ENCODE data around the gene FRMD3. TPM values are rescaled to one million over a fixed set of nuclear protein-coding genes. Genes with fewer than 3 reads are reported as not detected.
A peak's percentile ranks its signal among the peaks of the same experiment; 100 is the strongest.

Gene FRMD3
- total RNA-seq, 1 experiment from 2014 or later = 0.10 TPM

DNA sequence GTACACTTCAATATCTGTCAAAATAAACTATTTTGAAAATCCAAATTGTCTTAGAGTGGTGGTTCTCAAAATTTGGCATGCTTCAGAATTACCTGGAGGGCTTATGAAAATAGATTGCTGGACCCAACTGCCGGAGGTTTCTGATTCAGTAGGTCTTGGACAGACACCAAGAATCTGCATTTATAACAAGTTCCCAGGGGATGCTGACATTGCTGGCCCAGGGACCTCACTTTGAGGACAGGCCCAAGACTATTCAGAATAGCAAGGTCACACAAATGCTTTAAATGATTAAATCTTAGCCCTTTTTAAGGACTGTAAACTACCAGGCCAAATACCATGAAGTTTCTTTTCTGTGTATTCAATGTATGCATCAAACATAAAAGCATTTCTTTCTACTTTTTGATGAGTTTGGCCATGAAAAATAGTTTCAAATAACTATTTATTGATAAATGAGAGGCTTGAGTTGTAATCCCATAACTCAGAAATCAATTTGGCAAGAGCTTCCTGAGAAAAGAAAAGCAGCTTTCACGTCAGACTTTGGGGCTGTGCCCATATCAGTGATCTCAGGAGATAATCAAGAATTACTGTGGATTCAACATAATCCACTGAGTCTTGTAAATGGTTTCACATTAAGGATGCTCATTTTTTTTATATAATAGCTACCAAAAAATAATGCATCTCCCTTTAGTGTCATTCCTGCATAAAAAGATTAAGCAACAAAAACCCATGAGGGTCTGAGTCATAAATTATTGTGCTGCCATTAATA is 191.4 kb downstream of the FRMD3 start:
- Histone ChIP-seq H3K4me3 (ENCODE audit: insufficient read depth, low read depth, low read length) (no peak overlapping the region), H3K27me3 (ENCODE audit: control insufficient read depth, insufficient read depth, low read length) (no peaks in the 10 kb centered on the region), H3K36me3 (replicated peaks; ENCODE audit: control insufficient read depth, insufficient read depth, low read length) (no peaks in the 10 kb centered on the region)
- DNase-seq = no peak

- DNase-seq = no peak
- Histone ChIP-seq H3K27me3 (ENCODE audit: control insufficient read depth, insufficient read depth, low read length) (no peaks in the 10 kb centered on the region), H3K4me3 (ENCODE audit: insufficient read depth, low read depth, low read length) (no peak overlapping the region), H3K36me3 (replicated peaks; ENCODE audit: control insufficient read depth, insufficient read depth, low read length) (no peaks in the 10 kb centered on the region)
These were observed 194.7 kb downstream of the FRMD3 start for GRCh38 chr9:83343366-83343999.

GRCh38 chr9:83342731-83343130 is 195.5 kb downstream of the FRMD3 start:
- H3K4me3 ChIP-seq (ENCODE audit: insufficient read depth, low read depth, low read length) = no peak overlapping the region
- H3K36me3 ChIP-seq (replicated peaks; ENCODE audit: control insufficient read depth, insufficient read depth, low read length) = no peaks in the 10 kb centered on the region
- H3K27me3 ChIP-seq (ENCODE audit: control insufficient read depth, insufficient read depth, low read length) = no peaks in the 10 kb centered on the region
- no peak for DNase-seq

DNA sequence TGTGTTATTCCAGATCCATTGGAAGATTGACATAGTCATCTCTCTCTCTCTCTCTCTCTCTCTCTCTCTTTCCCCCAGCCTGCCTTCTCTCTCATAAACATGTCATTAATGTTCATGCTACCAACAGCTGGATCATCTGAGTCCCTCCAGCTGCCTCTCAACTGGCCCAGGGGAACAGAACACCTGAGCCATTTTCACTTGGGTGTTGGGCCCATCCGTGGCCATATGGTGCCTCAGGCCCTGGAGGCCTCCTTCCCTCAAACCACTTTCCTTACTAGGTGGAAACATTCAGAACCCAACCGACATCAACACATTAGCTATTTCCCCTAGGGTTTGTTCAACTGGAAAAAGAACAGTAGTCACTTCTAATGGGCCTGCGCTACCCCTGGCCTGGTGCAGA is 196.2 kb downstream of the FRMD3 start:
- Histone ChIP-seq H3K27me3 (ENCODE audit: control insufficient read depth, insufficient read depth, low read length) (no peaks in the 10 kb centered on the region), H3K36me3 (replicated peaks; ENCODE audit: control insufficient read depth, insufficient read depth, low read length) (no peaks in the 10 kb centered on the region), H3K4me3 (ENCODE audit: insufficient read depth, low read depth, low read length) (no peak overlapping the region)
- DNase-seq = no peak

- Histone ChIP-seq H3K36me3 (replicated peaks; ENCODE audit: control insufficient read depth, insufficient read depth, low read length) (no peaks in the 10 kb centered on the region), H3K4me3 (ENCODE audit: insufficient read depth, low read depth, low read length) (no peak overlapping the region), H3K27me3 (ENCODE audit: control insufficient read depth, insufficient read depth, low read length) (no peaks in the 10 kb centered on the region)
- no peak for DNase-seq
These were observed 197.8 kb downstream of the FRMD3 start for GRCh38 chr9:83340451-83340850.

DNA sequence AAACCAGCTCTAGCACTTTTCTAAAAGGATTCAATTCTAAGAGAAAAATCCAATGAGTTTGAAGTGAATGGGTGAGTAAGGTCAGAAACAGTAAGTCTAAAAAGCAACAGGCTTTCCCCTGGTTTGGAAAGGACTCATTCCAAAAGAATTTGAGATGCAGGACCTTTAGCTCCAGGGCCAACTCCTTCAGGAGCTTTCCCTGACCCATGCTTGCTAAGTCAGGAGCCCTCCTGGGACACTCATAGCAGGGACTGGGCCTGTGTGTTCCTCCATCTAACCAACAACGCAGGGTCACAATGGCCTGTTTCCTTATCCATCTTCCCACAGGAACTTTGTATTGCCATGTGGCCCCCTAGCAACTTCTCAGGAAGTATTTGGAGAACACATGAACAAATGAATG is 198.8 kb downstream of the FRMD3 start:
- Histone ChIP-seq H3K4me3 (ENCODE audit: insufficient read depth, low read depth, low read length) (no peak overlapping the region), H3K36me3 (replicated peaks; ENCODE audit: control insufficient read depth, insufficient read depth, low read length) (no peaks in the 10 kb centered on the region), H3K27me3 (ENCODE audit: control insufficient read depth, insufficient read depth, low read length) (no peaks in the 10 kb centered on the region)
- DNase-seq = no peak

- H3K27me3 ChIP-seq (ENCODE audit: control insufficient read depth, insufficient read depth, low read length) = no peaks in the 10 kb centered on the region; the same call in 1 of the 2 replicates
- DNase-seq = no peak
- H3K4me3 ChIP-seq (ENCODE audit: insufficient read depth, low read depth, low read length) = no peak overlapping the region
- no peaks in the 10 kb centered on the region for H3K36me3 ChIP-seq (replicated peaks; ENCODE audit: control insufficient read depth, insufficient read depth, low read length)
These were observed 201.5 kb downstream of the FRMD3 start for GRCh38 chr9:83336706-83337105.

DNA sequence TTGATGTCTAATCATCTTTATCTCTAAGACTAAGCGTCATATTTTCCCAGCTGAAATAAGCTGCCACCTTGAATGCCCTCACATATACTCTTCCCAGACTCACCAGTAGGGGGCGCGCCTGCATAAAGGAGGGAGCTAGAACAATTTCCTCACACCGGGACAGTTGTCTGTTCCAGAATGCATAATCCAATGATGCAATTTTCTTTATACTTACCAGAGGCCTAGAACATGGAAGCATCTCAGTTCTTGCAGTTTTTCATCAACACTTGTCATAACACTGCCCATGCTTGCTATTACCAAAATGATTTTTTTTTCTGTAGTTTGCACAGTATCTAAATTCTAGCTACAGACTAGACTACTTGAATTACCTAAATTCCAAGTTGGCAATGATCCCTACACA is 203.9 kb downstream of the FRMD3 start:
- DNase-seq = peak; percentile 43
- H3K36me3 ChIP-seq (replicated peaks; ENCODE audit: control insufficient read depth, insufficient read depth, low read length) = no peaks in the 10 kb centered on the region
- H3K27me3 ChIP-seq (ENCODE audit: control insufficient read depth, insufficient read depth, low read length) = no peaks in the 10 kb centered on the region; the same call in 1 of the 2 replicates
- no peak overlapping the region for H3K4me3 ChIP-seq (ENCODE audit: insufficient read depth, low read depth, low read length)

DNA sequence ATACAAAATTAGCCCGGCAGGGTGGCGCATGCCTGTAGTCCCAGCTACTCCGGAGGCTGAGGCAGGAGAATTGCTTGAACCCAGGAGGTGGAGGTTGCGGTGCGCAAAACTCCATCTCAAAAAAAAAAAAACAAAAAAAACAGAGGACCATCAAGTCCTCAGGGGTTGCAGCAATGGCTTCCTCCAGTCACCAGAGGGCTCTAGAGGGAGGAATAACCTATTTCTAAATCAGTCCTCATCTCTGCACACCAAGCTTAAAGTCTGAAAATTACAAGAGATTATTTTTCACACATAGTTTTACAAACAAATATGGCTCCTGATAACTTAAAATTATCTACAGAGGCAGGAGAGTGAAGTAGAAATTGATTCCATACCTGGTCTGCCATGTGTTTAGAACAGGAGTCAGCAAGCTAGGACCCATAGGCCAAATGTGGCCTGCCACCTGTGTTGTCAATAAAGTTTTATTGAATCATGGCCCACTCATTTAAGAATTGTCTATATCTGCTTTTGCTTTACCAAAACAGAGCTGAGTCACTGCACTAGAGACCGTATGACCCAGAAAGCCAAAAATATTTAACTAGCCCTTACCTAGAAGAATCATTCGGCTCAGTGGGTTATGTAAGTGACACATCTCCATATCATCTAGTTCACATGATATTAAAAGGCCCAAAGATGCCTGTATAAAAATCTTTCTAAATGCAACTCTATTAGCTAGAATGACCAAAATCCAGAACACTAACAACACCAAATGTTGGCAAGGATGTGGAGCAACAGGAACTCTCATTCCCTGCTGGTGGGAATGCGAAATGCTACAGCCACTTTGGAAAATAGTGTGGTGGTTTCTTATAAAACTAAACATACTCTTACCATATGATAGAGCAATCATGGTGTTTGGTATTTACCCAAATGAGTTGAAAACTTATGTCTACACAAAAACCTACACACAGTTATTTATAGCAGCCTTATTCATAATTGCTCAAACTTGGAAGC is 207.7 kb downstream of the FRMD3 start:
- H3K36me3 ChIP-seq (replicated peaks; ENCODE audit: control insufficient read depth, insufficient read depth, low read length) = no peaks in the 10 kb centered on the region
- no peak for DNase-seq
- no peak overlapping the region for H3K4me3 ChIP-seq (ENCODE audit: insufficient read depth, low read depth, low read length)
- H3K27me3 ChIP-seq (ENCODE audit: control insufficient read depth, insufficient read depth, low read length) = no peaks in the 10 kb centered on the region; the same call in 1 of the 2 replicates

DNA sequence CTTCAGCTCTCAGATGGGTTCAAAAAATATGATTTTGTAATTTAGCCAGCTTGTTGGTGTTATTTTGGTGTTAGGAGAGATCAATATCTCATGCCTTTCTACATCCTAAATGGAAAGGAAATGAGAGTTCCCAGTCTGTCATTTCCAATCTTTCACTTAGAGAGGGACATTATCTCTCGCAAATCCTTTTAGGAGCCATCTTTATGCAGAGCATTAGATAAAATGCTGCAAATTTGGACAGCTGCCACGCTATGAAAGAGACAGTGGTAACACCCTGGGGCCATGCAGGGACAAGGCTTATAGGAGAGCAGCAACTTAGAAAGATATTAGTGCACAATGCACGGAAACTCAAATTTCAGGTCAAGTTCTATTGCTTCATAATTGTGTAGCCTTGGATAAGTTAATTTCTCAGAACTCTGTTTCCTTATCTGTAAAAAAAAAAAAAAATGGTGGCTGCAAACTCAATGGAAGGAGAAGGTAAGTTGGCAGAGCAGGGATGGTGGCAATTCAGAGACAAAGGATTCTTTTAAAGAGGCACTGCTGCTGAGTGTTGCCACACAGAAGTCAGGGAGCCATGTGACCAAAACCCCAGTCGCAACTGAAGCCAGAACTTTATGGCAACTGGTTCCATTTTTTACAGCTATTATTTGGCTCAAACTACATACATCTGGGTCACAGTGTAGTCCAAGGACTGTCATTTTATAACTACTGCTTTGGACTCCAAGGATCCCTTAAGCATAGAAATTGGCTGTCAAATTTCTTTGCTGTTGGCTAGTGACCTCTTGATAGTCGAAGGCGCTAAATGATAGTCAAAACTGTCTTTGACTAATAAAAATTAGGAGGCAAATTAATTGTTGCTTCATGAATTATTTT is 210.2 kb downstream of the FRMD3 start:
- H3K36me3 ChIP-seq (replicated peaks; ENCODE audit: control insufficient read depth, insufficient read depth, low read length) = no peaks in the 10 kb centered on the region
- no peak for DNase-seq
- no peak overlapping the region for H3K4me3 ChIP-seq (ENCODE audit: insufficient read depth, low read depth, low read length)
- no peaks in the 10 kb centered on the region; the same call in 1 of the 2 replicates for H3K27me3 ChIP-seq (ENCODE audit: control insufficient read depth, insufficient read depth, low read length)

DNA sequence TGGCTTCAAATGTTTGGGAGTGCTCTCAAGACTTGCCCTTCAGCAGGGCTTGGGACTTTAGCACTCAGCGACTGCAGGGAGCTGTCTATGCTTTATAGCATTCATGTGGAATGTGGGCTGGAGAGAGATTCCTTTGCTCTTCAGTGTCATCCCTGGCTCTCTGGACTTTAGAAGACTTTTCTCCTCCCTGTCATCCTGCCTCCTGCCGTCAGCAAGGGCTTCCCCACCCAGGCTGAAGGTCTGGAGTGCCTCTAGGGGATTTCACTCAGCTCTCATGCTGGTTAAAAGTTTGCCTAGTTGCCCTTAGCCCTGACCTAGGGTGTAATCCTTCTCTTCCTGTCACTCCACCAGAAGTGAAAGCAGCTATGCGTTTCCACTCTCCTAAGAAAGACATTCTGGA is 210.9 kb downstream of the FRMD3 start:
- H3K27me3 ChIP-seq (ENCODE audit: control insufficient read depth, insufficient read depth, low read length) = no peaks in the 10 kb centered on the region
- no peak overlapping the region for H3K4me3 ChIP-seq (ENCODE audit: insufficient read depth, low read depth, low read length)
- DNase-seq = no peak
- H3K36me3 ChIP-seq (replicated peaks; ENCODE audit: control insufficient read depth, insufficient read depth, low read length) = no peaks in the 10 kb centered on the region

GRCh38 chr9:83323148-83323547 is 215.1 kb downstream of the FRMD3 start:
- DNase-seq = no peak
- Histone ChIP-seq H3K4me3 (ENCODE audit: insufficient read depth, low read depth, low read length) (no peak overlapping the region), H3K27me3 (ENCODE audit: control insufficient read depth, insufficient read depth, low read length) (no peaks in the 10 kb centered on the region), H3K36me3 (replicated peaks; ENCODE audit: control insufficient read depth, insufficient read depth, low read length) (no peaks in the 10 kb centered on the region)

GRCh38 chr9:83322438-83322837 is 215.8 kb downstream of the FRMD3 start:
- H3K27me3 ChIP-seq (ENCODE audit: control insufficient read depth, insufficient read depth, low read length) = no peaks in the 10 kb centered on the region
- no peaks in the 10 kb centered on the region for H3K36me3 ChIP-seq (replicated peaks; ENCODE audit: control insufficient read depth, insufficient read depth, low read length)
- DNase-seq = no peak

GRCh38 chr9:83317244-83317643 is 221.0 kb downstream of the FRMD3 start:
- Histone ChIP-seq H3K4me3 (ENCODE audit: insufficient read depth, low read depth, low read length) (no peak overlapping the region), H3K36me3 (replicated peaks; ENCODE audit: control insufficient read depth, insufficient read depth, low read length) (no peaks in the 10 kb centered on the region), H3K27me3 (ENCODE audit: control insufficient read depth, insufficient read depth, low read length) (no peaks in the 10 kb centered on the region)
- DNase-seq = no peak

More at GRCh38 chr9:83322438-83322837, 215.8 kb downstream of the FRMD3 start:
- H3K4me3 ChIP-seq (ENCODE audit: insufficient read depth, low read depth, low read length) = no peak overlapping the region

All from H7 (cell line).